ENCODE data around the gene PAGR1. TPM values are rescaled to one million over a fixed set of nuclear protein-coding genes. Genes with fewer than 3 reads are reported as not detected.

PAGR1 gene
- total and polyA plus RNA-seq, 2 of the 13 experiments (the other 11 are each of a cell fraction or from before 2014, with no cell fraction given) = 9.8 to 66.4 TPM

DNA sequence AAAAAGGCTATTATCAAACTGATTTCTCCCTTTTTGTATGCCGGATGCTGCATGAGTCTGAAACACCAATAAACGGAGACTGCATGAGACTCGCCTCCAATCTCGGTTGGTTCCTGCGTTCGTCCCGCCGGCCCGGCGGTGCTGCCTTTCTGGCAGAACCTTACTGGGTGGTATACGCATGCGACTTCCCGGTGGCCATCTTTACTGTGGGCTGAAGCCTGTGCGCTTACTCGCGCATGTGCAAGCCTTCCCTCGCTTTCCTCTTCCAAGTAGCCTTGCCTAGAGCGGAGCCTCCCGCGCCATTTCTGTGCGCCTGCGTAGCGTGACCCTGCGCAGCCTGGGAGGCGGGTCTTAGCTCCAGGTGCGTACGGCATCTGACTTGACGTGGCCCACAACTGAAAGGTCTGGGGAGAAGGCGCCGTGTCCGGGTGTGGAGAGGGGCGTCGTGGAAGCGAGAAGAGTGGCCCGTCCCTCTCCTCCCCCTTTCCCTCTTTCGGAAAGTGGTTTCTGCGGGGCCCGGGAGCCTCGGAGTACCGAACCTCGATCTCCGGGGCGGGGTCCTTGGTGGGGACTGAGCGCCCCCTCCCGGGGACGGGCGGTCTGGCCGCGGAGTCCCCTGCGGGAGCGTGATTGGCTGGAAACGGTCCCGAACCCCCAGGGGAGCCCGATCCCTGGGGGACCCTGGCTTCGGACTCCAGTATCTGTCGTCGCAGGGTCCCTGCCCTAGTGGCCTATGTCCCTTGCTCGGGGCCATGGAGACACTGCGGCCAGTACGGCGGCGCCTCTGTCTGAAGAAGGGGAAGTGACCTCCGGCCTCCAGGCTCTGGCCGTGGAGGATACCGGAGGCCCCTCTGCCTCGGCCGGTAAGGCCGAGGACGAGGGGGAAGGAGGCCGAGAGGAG is at the start of gene PAGR1 (continued):
- TF ChIP-seq RBFOX2 (IDR thresholded peaks at IDR 0.05; ENCODE audit: low read depth, low read length) (peak; percentile 92), SNAPC2 (CRISPR knock-in tag; IDR thresholded peaks at IDR 0.05) (no peak; the same call in 1 of the 2 replicates), MTF1 (CRISPR knock-in tag; IDR thresholded peaks at IDR 0.05) (no peak), IKZF1 (IDR thresholded peaks at IDR 0.05) (no peak), RCOR2 (CRISPR knock-in tag; IDR thresholded peaks at IDR 0.05) (peak; percentile 35; the same call in 1 of the 2 replicates), PITX1 (CRISPR knock-in tag; IDR thresholded peaks at IDR 0.05) (no peak; the same call in none of the 2 replicates), ZNF772 (CRISPR knock-in tag; IDR thresholded peaks at IDR 0.05) (peak; percentile 83; the same call in 1 of the 2 replicates), U2AF1 (optimal IDR thresholded peaks at IDR 0.05; ENCODE audit: low read depth, low read length) (no peak), ETV6 (CRISPR knock-in tag; conservative IDR thresholded peaks at IDR 0.05) (peak; percentile 59), PRPF4 (IDR thresholded peaks at IDR 0.05; ENCODE audit: low read depth, low read length, poor library complexity, severe bottlenecking) (no peak), RBM39 (IDR thresholded peaks at IDR 0.05; ENCODE audit: low read depth, low read length, poor library complexity, severe bottlenecking) (peak; percentile 92), ZBTB20 (CRISPR knock-in tag; IDR thresholded peaks at IDR 0.05; ENCODE audit: borderline replicate concordance, low read depth) (peak; percentile 16; the same call in 1 of the 2 replicates), SYNCRIP (IDR thresholded peaks at IDR 0.05; ENCODE audit: insufficient read depth, low read depth, low read length) (no peak), BHLHE40 (IDR thresholded peaks at IDR 0.05; ENCODE audit: low read length) (peak; percentile 70), SMAD9 (CRISPR knock-in tag; IDR thresholded peaks at IDR 0.05) (no peak; the same call in 1 of the 2 replicates)
- TF ChIP-seq, protein P1, sequence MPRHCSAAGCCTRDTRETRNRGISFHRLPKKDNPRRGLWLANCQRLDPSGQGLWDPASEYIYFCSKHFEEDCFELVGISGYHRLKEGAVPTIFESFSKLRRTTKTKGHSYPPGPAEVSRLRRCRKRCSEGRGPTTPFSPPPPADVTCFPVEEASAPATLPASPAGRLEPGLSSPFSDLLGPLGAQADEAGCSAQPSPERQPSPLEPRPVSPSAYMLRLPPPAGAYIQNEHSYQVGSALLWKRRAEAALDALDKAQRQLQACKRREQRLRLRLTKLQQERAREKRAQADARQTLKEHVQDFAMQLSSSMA (CRISPR knock-in tag; IDR thresholded peaks at IDR 0.05) = peak; percentile 93
- TF ChIP-seq, protein P2, sequence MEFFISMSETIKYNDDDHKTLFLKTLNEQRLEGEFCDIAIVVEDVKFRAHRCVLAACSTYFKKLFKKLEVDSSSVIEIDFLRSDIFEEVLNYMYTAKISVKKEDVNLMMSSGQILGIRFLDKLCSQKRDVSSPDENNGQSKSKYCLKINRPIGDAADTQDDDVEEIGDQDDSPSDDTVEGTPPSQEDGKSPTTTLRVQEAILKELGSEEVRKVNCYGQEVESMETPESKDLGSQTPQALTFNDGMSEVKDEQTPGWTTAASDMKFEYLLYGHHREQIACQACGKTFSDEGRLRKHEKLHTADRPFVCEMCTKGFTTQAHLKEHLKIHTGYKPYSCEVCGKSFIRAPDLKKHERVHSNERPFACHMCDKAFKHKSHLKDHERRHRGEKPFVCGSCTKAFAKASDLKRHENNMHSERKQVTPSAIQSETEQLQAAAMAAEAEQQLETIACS (CRISPR knock-in tag; IDR thresholded peaks at IDR 0.05) = peak; percentile 44
- TF ChIP-seq, protein P3, sequence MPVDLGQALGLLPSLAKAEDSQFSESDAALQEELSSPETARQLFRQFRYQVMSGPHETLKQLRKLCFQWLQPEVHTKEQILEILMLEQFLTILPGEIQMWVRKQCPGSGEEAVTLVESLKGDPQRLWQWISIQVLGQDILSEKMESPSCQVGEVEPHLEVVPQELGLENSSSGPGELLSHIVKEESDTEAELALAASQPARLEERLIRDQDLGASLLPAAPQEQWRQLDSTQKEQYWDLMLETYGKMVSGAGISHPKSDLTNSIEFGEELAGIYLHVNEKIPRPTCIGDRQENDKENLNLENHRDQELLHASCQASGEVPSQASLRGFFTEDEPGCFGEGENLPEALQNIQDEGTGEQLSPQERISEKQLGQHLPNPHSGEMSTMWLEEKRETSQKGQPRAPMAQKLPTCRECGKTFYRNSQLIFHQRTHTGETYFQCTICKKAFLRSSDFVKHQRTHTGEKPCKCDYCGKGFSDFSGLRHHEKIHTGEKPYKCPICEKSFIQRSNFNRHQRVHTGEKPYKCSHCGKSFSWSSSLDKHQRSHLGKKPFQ (CRISPR knock-in tag; IDR thresholded peaks at IDR 0.05; ENCODE audit: insufficient replicate concordance) = peak; percentile 77
- TF ChIP-seq, protein P4, sequence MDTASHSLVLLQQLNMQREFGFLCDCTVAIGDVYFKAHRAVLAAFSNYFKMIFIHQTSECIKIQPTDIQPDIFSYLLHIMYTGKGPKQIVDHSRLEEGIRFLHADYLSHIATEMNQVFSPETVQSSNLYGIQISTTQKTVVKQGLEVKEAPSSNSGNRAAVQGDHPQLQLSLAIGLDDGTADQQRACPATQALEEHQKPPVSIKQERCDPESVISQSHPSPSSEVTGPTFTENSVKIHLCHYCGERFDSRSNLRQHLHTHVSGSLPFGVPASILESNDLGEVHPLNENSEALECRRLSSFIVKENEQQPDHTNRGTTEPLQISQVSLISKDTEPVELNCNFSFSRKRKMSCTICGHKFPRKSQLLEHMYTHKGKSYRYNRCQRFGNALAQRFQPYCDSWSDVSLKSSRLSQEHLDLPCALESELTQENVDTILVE (CRISPR knock-in tag; IDR thresholded peaks at IDR 0.05) = 0 out of 2 replicates have a peak, but pooled peaks have one; percentile 57
- TF ChIP-seq, protein P5, sequence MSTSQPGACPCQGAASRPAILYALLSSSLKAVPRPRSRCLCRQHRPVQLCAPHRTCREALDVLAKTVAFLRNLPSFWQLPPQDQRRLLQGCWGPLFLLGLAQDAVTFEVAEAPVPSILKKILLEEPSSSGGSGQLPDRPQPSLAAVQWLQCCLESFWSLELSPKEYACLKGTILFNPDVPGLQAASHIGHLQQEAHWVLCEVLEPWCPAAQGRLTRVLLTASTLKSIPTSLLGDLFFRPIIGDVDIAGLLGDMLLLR (CRISPR knock-in tag; IDR thresholded peaks at IDR 0.05) = peak; percentile 41; the same call in 1 of the 2 replicates
- TF ChIP-seq, protein P6, sequence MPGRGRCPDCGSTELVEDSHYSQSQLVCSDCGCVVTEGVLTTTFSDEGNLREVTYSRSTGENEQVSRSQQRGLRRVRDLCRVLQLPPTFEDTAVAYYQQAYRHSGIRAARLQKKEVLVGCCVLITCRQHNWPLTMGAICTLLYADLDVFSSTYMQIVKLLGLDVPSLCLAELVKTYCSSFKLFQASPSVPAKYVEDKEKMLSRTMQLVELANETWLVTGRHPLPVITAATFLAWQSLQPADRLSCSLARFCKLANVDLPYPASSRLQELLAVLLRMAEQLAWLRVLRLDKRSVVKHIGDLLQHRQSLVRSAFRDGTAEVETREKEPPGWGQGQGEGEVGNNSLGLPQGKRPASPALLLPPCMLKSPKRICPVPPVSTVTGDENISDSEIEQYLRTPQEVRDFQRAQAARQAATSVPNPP (CRISPR knock-in tag; IDR thresholded peaks at IDR 0.05) = no peak; the same call in 1 of the 2 replicates

Measured in HepG2 (cell line).